PC-3 (cell line): ENCODE data around the gene TTC34. TPM values are rescaled to one million over a fixed set of nuclear protein-coding genes. Genes with fewer than 3 reads are reported as not detected.

Experiments
- ATAC-seq: fragments of 200-7000 bp; cut with Tn5 transposase; 2 replicates; pipeline ENCODE4 v1.9.1; 2020; ENCODE audit warnings: mild to moderate bottlenecking, moderate library complexity
- BruUV-seq: library from RNA; stranded (reverse); fragments of 400-500 nt; replicated peaks from 2 replicates; lab custom pipeline; 2021; lab: Mats Ljungman, UMichigan
- CTCF ChIA-PET: fragments of 300-600 bp; sonication (Branson Sonifier 250); formaldehyde crosslinking; loops from one replicate; lab custom pipeline; 2022; ENCODE audit warnings: antibody characterized with exemption; lab: Charles Lee
- POLR2A ChIA-PET: fragments of 300-600 bp; sonication (Branson Sonifier 250); formaldehyde crosslinking; loops from one replicate; lab custom pipeline; 2022; ENCODE audit warnings: antibody characterized with exemption; ENCODE audit not compliant: unreplicated experiment; lab: Charles Lee
- DNase-seq: peaks from one replicate; pipeline ENCODE4 v3.0.0-alpha.2; 2015
- H2AFZ ChIP-seq: fragments of 300-600 bp; sonication (generic); 2 replicates; pipeline ENCODE4 v1.6.0; 2016; ENCODE audit warnings: antibody characterized with exemption, low read length
- H3F3A ChIP-seq: fragments of 300-600 bp; sonication (generic); one replicate; pipeline ENCODE4 v1.6.0; 2017; ENCODE audit warnings: antibody characterized with exemption, low read length, control low read depth, mild to moderate bottlenecking; ENCODE audit not compliant: unreplicated experiment
- H3K27ac ChIP-seq: fragments of 300-600 bp; sonication (generic); 2 replicates; pipeline ENCODE4 v1.5.1; 2016; ENCODE audit warnings: mild to moderate bottlenecking, low read length
- H3K27me3 ChIP-seq: fragments of 300-600 bp; sonication (generic); 2 replicates; pipeline ENCODE4 v1.6.1; 2016; ENCODE audit warnings: low read length, mixed read lengths
- H3K36me3 ChIP-seq: fragments of 300-600 bp; sonication (generic); 2 replicates; pipeline ENCODE4 v1.6.1; 2016; ENCODE audit warnings: low read depth, mixed run types, low read length, mixed read lengths
- H3K4me1 ChIP-seq: fragments of 300-600 bp; sonication (generic); 2 replicates; pipeline ENCODE4 v1.5.1; 2016; ENCODE audit warnings: low read length; ENCODE audit not compliant: insufficient read depth
- H3K4me2 ChIP-seq: fragments of 300-600 bp; sonication (generic); 2 replicates; pipeline ENCODE4 v1.6.0; 2016; ENCODE audit warnings: low read length
- H3K4me3 ChIP-seq: fragments of 300-600 bp; sonication (generic); 2 replicates; pipeline ENCODE4 v1.5.1; 2016; ENCODE audit warnings: mild to moderate bottlenecking, low read length, mixed read lengths
- H3K79me2 ChIP-seq: fragments of 300-600 bp; sonication (generic); 2 replicates; pipeline ENCODE4 v1.6.1; 2017; ENCODE audit warnings: low read length, mixed read lengths
- H3K9ac ChIP-seq: fragments of 300-600 bp; sonication (generic); 2 replicates; pipeline ENCODE4 v1.6.0; 2016; ENCODE audit warnings: mild to moderate bottlenecking, low read length
- H3K9me2 ChIP-seq: fragments of 300-600 bp; sonication (generic); replicated peaks from 2 replicates; pipeline ENCODE4 v1.6.1; 2016; ENCODE audit warnings: mixed run types, low read length, mixed read lengths
- H3K9me3 ChIP-seq: fragments of 300-600 bp; sonication (generic); 2 replicates; pipeline ENCODE4 v1.6.1; 2016; ENCODE audit warnings: low read length, mixed read lengths
- H4K20me1 ChIP-seq: fragments of 300-600 bp; sonication (generic); 2 replicates; pipeline ENCODE4 v1.6.1; 2016; ENCODE audit warnings: low read length, mixed read lengths
- EZH2 ChIP-seq: fragments of 300-600 bp; sonication (generic); IDR thresholded peaks from one replicate; pipeline ENCODE4 v1.6.1; 2017; ENCODE audit warnings: antibody characterized with exemption, mild to moderate bottlenecking, low read length; ENCODE audit not compliant: unreplicated experiment
- EZH2phosphoT487 ChIP-seq: fragments of 300-600 bp; sonication (generic); IDR thresholded peaks from 2 replicates; pipeline ENCODE4 v1.6.1; 2018; ENCODE audit warnings: mild to moderate bottlenecking, antibody characterized with exemption, low read length, borderline replicate concordance
- intact Hi-C: fragments of 100-400 bp; cut with micrococcal nuclease; formaldehyde crosslinking; loops from 2 replicates; pipeline ENCODE4 v1.9.0; 2023
- total RNA-seq: library from RNA; depleted of rRNA; stranded (reverse); fragments of >200 nt; gene quantifications from 2 replicates; pipeline ENCODE4 v1.2.3, GENCODE V29; 2014
- TF ChIP-seq, protein P1 (sequence below): fragments of 300-600 bp; sonication (generic); conservative IDR thresholded peaks from 2 replicates; pipeline ENCODE4 v1.5.1; 2017; ENCODE audit warnings: antibody characterized with exemption, low read depth, mild to moderate bottlenecking, low read length

The TTC34 gene
- total RNA-seq, 1 experiment from 2014 or later, result 0.11 TPM

DNA sequence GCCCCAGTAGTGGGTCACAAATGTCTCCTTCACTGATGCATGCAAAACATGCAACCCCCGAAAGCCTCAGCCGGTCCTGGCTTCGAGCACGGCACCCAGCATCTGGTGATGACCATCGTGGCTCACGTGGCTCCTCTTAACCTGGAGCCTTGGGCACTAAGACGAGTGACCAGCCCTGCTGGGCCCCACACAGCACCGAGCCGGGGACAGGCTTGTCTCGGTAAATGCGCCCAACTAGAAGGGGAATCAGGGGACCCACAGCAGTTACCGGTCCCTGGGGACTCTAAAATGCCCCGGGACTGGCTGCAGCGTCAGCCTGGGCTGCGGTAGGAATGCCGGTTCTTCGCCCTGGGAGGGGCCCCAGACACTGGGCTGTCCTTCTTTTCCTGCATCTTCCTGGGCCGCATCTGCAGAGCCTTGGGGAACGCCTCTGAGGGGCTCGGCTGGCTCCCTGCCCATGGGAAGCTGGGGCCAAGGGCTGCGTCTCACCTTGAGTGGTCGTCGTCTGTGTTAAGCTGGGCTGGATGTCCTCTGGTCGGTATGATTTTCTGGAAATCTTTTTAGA, 13.1 kb upstream of the TTC34 start:
- no TSS peak for BruUV-seq
- Histone ChIP-seq H3K27ac (no peak overlapping the region), H3F3A (no peaks in the 10 kb centered on the region), H3K9me2 (no peaks in the 10 kb centered on the region), H3K36me3 (no peaks in the 10 kb centered on the region), H3K9me3 (no peaks in the 10 kb centered on the region), H3K9ac (no peak overlapping the region), H3K27me3 (peaks cover 75% of the 10 kb centered on the region), H3K79me2 (no peaks in the 10 kb centered on the region), H3K4me1 (no peaks in the 10 kb centered on the region), H2AFZ (no peak overlapping the region), H3K4me3 (no peak overlapping the region), H3K4me2 (no peak overlapping the region), H4K20me1 (no peaks in the 10 kb centered on the region)
- intact Hi-C loops, result no loop called here
- POLR2A ChIA-PET, result no interaction called here
- CTCF ChIA-PET, result no interaction called here
- TF ChIP-seq EZH2phosphoT487 (no peak), EZH2 (no peak)
- TF ChIP-seq, protein P1, sequence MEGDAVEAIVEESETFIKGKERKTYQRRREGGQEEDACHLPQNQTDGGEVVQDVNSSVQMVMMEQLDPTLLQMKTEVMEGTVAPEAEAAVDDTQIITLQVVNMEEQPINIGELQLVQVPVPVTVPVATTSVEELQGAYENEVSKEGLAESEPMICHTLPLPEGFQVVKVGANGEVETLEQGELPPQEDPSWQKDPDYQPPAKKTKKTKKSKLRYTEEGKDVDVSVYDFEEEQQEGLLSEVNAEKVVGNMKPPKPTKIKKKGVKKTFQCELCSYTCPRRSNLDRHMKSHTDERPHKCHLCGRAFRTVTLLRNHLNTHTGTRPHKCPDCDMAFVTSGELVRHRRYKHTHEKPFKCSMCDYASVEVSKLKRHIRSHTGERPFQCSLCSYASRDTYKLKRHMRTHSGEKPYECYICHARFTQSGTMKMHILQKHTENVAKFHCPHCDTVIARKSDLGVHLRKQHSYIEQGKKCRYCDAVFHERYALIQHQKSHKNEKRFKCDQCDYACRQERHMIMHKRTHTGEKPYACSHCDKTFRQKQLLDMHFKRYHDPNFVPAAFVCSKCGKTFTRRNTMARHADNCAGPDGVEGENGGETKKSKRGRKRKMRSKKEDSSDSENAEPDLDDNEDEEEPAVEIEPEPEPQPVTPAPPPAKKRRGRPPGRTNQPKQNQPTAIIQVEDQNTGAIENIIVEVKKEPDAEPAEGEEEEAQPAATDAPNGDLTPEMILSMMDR, result no peak
- ATAC-seq, result no peak
- no peak for DNase-seq

DNA sequence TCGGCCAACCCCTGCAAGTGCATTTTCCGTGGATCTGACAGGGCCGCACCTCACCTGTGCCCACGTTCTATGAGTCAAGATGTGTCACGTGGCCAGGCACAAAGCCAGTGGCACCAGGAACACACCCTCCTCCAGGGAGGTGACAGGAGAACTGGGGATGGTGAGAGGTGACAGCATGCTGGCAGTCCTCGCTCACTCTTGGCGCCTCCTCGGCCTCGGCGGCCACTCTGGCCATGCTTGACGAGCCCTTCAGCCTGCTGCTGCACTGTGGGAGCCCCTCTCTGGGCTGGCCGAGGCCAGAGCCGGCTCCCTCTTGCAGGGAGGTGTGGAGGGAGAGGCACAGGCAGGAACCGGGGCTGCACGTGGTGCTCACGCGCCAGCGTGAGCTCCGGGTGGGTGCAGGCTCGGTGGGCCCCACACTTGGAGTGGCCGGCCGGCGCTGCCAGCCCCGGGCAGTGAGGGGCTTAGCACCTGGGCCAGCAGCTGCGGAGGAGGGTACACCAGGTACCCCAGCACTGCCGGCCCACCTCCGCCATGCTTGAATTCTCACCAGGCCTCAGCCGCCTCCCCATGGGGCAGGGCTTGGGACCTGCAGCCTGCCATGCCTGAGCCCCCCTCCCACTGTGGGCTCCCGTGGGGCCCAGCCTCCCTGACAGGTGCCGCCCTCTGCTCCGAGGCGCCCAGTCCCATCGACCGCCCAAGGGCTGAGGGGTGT, 11.6 kb upstream of the TTC34 start:
- intact Hi-C loops, result no loop called here
- POLR2A ChIA-PET, result no interaction called here
- no peak overlapping the region for H2AFZ ChIP-seq
- no peak overlapping the region for H3K9ac ChIP-seq
- H3K4me1 ChIP-seq, result no peaks in the 10 kb centered on the region
- H3K4me2 ChIP-seq, result no peak overlapping the region
- H3F3A ChIP-seq, result no peaks in the 10 kb centered on the region
- DNase-seq (no peak), ATAC-seq (no peak)
- no peaks in the 10 kb centered on the region for H3K79me2 ChIP-seq
- no peak overlapping the region for H3K4me3 ChIP-seq
- no peaks in the 10 kb centered on the region for H3K36me3 ChIP-seq
- no peak for TF ChIP-seq EZH2phosphoT487
- no peak for TF ChIP-seq EZH2
- TF ChIP-seq, protein P1, result no peak
- H4K20me1 ChIP-seq, result no peaks in the 10 kb centered on the region
- no peak overlapping the region for H3K27ac ChIP-seq
- CTCF ChIA-PET, result no interaction called here
- H3K9me3 ChIP-seq, result no peaks in the 10 kb centered on the region
- H3K27me3 ChIP-seq, result peaks cover 84% of the 10 kb centered on the region
- no peaks in the 10 kb centered on the region for H3K9me2 ChIP-seq
- no TSS peak for BruUV-seq

DNA sequence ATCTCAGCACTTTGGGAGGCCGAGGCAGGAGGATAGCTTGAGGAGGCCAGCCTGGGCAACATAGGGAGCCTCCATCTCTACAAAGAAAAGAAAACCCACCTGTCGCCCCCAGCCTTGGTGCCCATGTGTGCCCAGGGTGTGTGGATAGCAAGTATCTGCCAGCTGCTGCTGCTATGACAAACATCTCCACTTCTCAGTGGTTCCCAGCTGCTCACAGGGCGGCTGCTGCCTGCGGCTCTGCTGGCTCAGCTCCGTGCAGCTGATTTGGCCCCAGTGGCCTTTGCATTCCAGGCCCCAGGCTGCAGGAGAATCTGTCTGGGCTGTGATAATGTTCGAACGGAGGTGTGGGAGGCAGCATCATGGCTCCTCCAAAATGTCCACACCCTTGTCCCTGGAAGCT, 10.6 kb upstream of the TTC34 start:
- POLR2A ChIA-PET, result interaction anchor here (0.6 kb wide), 1 partner anchor 638 kb away, joined by 7 read pairs; no protein-coding TSS in a partner anchor
- ATAC-seq (no peak), DNase-seq (no peak)
- Histone ChIP-seq H3K79me2 (no peaks in the 10 kb centered on the region), H4K20me1 (no peaks in the 10 kb centered on the region), H3K9me2 (no peaks in the 10 kb centered on the region), H3K4me2 (no peak overlapping the region), H3K36me3 (no peaks in the 10 kb centered on the region), H3K9me3 (no peaks in the 10 kb centered on the region), H3K27me3 (peaks cover 84% of the 10 kb centered on the region), H3K4me3 (no peak overlapping the region), H3K4me1 (no peaks in the 10 kb centered on the region), H2AFZ (no peak overlapping the region), H3K27ac (no peak overlapping the region), H3F3A (no peaks in the 10 kb centered on the region), H3K9ac (no peak overlapping the region)
- TF ChIP-seq EZH2phosphoT487, result no peak
- TF ChIP-seq EZH2, result no peak
- TF ChIP-seq, protein P1, result no peak
- CTCF ChIA-PET, result no interaction called here
- intact Hi-C loops, result no loop called here
- BruUV-seq, result no TSS peak
